PC-9 (cell line): ENCODE measurements around the gene GHITM. TPM values are rescaled to one million over a fixed set of nuclear protein-coding genes. Genes with fewer than 3 reads are reported as not detected.

ENCODE experiments used
- BruUV-seq: library from RNA; stranded (reverse); fragments of 400-500 nt; replicated peaks from 2 replicates; lab custom pipeline; 2021; lab: Mats Ljungman, UMichigan
- CTCF ChIA-PET: fragments of 300-600 bp; sonication (Branson Sonifier 250); formaldehyde crosslinking; loops from one replicate; lab custom pipeline; 2022; ENCODE audit warnings: antibody characterized with exemption; lab: Charles Lee
- POLR2A ChIA-PET: fragments of 300-600 bp; sonication (Branson Sonifier 250); formaldehyde crosslinking; loops from one replicate; lab custom pipeline; 2022; ENCODE audit warnings: antibody characterized with exemption; ENCODE audit not compliant: unreplicated experiment; lab: Charles Lee
- DNase-seq, 2 experiments: peaks; one replicate each; pipeline versions ENCODE4 v3.0.0 to v3.0.0-alpha.2; 2015 to 2022; ENCODE audit warnings: mixed read lengths in 1 of 2
- H2AFZ ChIP-seq: fragments of 200-600 bp; sonication (generic); 2 replicates; pipeline ENCODE4 v1.8.1; 2017; ENCODE audit warnings: antibody characterized with exemption
- H3F3A ChIP-seq: fragments of 200-600 bp; sonication (generic); 2 replicates; pipeline ENCODE4 v1.8.1; 2017; ENCODE audit warnings: antibody characterized with exemption, mild to moderate bottlenecking, low read depth; ENCODE audit not compliant: insufficient read depth
- H3K27ac ChIP-seq: fragments of 200-600 bp; sonication (generic); 2 replicates; pipeline ENCODE4 v1.6.1; 2016; ENCODE audit warnings: mixed run types
- H3K27me3 ChIP-seq: fragments of 200-600 bp; sonication (generic); 2 replicates; pipeline ENCODE4 v1.6.1; 2016; ENCODE audit warnings: low read depth, mixed run types; ENCODE audit not compliant: insufficient read depth
- H3K36me3 ChIP-seq: fragments of 200-600 bp; sonication (generic); 2 replicates; pipeline ENCODE4 v1.6.1; 2016; ENCODE audit warnings: low read depth, mixed run types
- H3K4me1 ChIP-seq: fragments of 200-600 bp; sonication (generic); replicated peaks from 2 replicates; pipeline ENCODE4 v1.6.1; 2016; ENCODE audit warnings: mixed run types; ENCODE audit not compliant: insufficient read depth
- H3K4me2 ChIP-seq: fragments of 200-600 bp; sonication (generic); 2 replicates; pipeline ENCODE4 v1.6.1; 2017; ENCODE audit warnings: mixed run types
- H3K4me3 ChIP-seq: fragments of 200-600 bp; sonication (generic); 2 replicates; pipeline ENCODE4 v1.6.1; 2016; ENCODE audit warnings: mixed run types
- H3K79me2 ChIP-seq: fragments of 200-600 bp; sonication (generic); 2 replicates; pipeline ENCODE4 v1.6.1; 2017; ENCODE audit warnings: low read depth, mixed run types
- H3K9me2 ChIP-seq: fragments of 200-600 bp; sonication (generic); 2 replicates; pipeline ENCODE4 v1.8.1; 2017; ENCODE audit warnings: mild to moderate bottlenecking; ENCODE audit not compliant: insufficient read depth
- H3K9me3 ChIP-seq: fragments of 200-600 bp; sonication (generic); 2 replicates; pipeline ENCODE4 v1.8.1; 2016; ENCODE audit warnings: low read depth; ENCODE audit not compliant: insufficient read depth
- H4K20me1 ChIP-seq: fragments of 200-600 bp; sonication (generic); 2 replicates; pipeline ENCODE4 v1.8.1; 2017; ENCODE audit not compliant: insufficient read depth
- CTCF ChIP-seq: fragments of 200-600 bp; sonication (generic); conservative IDR thresholded peaks from 2 replicates; pipeline ENCODE4 v1.6.1; 2017; ENCODE audit warnings: mixed run types, antibody characterized with exemption, mild to moderate bottlenecking, moderate library complexity
- EZH2 ChIP-seq: fragments of 200-600 bp; sonication (generic); IDR thresholded peaks from 2 replicates; pipeline ENCODE4 v1.8.0; 2017; ENCODE audit warnings: antibody characterized with exemption, low read depth
- intact Hi-C: fragments of 100-400 bp; cut with micrococcal nuclease; formaldehyde crosslinking; loops from one replicate; pipeline ENCODE4 v1.10.0; 2022; ENCODE audit not compliant: unreplicated experiment
- total RNA-seq: library from RNA; stranded (reverse); gene quantifications from 2 replicates; pipeline ENCODE4 v1.2.3, GENCODE V29; 2021

The GHITM gene
- total RNA-seq, 1 experiment from 2014 or later = 291 TPM

GRCh38 chr10:84176351-84176750, 37.0 kb downstream of the GHITM start:
- no peaks in the 10 kb centered on the region for H3K9me2 ChIP-seq
- H3K9me3 ChIP-seq = no peaks in the 10 kb centered on the region
- intact Hi-C loops = no loop called here
- H3K79me2 ChIP-seq = no peaks in the 10 kb centered on the region
- TF ChIP-seq CTCF (no peak), EZH2 (no peak)
- no peak overlapping the region for H3K4me3 ChIP-seq
- H3K36me3 ChIP-seq = no peaks in the 10 kb centered on the region
- H3F3A ChIP-seq = peaks cover 3% of the 10 kb centered on the region; the same call in 1 of the 2 replicates
- H2AFZ ChIP-seq = no peak overlapping the region
- no peak for DNase-seq
- no peaks in the 10 kb centered on the region for H3K4me1 ChIP-seq
- H3K27ac ChIP-seq = no peak overlapping the region
- CTCF ChIA-PET = no interaction called here
- BruUV-seq = no TSS peak
- H3K4me2 ChIP-seq = no peak overlapping the region
- POLR2A ChIA-PET = no interaction called here
- no peaks in the 10 kb centered on the region for H4K20me1 ChIP-seq
- H3K27me3 ChIP-seq = peaks cover 46% of the 10 kb centered on the region

GRCh38 chr10:84176836-84177474, 37.6 kb downstream of the GHITM start:
- intact Hi-C loops = no loop called here
- Histone ChIP-seq H3K36me3 (no peaks in the 10 kb centered on the region), H2AFZ (no peak overlapping the region), H3K9me2 (no peaks in the 10 kb centered on the region), H3K4me1 (no peaks in the 10 kb centered on the region), H3K27ac (no peak overlapping the region), H3K79me2 (no peaks in the 10 kb centered on the region), H3F3A (peaks cover 3% of the 10 kb centered on the region; the same call in 1 of the 2 replicates), H4K20me1 (no peaks in the 10 kb centered on the region), H3K4me2 (no peak overlapping the region), H3K4me3 (no peak overlapping the region), H3K27me3 (peaks cover 46% of the 10 kb centered on the region), H3K9me3 (no peaks in the 10 kb centered on the region)
- ChIA-PET POLR2A (no interaction called here), CTCF (no interaction called here)
- no peak for TF ChIP-seq CTCF
- TF ChIP-seq EZH2 = no peak
- no TSS peak for BruUV-seq
- no peak for DNase-seq

- peaks cover 3% of the 10 kb centered on the region; the same call in 1 of the 2 replicates for H3F3A ChIP-seq
- no peak overlapping the region for H3K27ac ChIP-seq
- no peak for TF ChIP-seq EZH2
- TF ChIP-seq CTCF = no peak
- H3K36me3 ChIP-seq = no peaks in the 10 kb centered on the region
- no peak overlapping the region for H3K4me3 ChIP-seq
- DNase-seq = no peak
- no peaks in the 10 kb centered on the region for H3K9me3 ChIP-seq
- BruUV-seq = no TSS peak
- H4K20me1 ChIP-seq = no peaks in the 10 kb centered on the region
- CTCF ChIA-PET = no interaction called here
- H3K4me1 ChIP-seq = no peaks in the 10 kb centered on the region
- POLR2A ChIA-PET = no interaction called here
- peaks cover 53% of the 10 kb centered on the region for H3K27me3 ChIP-seq
- intact Hi-C loops = no loop called here
- H3K9me2 ChIP-seq = no peaks in the 10 kb centered on the region
- no peak overlapping the region for H3K4me2 ChIP-seq
- no peaks in the 10 kb centered on the region for H3K79me2 ChIP-seq
- H2AFZ ChIP-seq = no peak overlapping the region
Observed at GRCh38 chr10:84177541-84178141, 38.3 kb downstream of the GHITM start.
